ENCODE results near the gene TESK2. TPM values are rescaled to one million over a fixed set of nuclear protein-coding genes. Genes with fewer than 3 reads are reported as not detected.

Gene TESK2
- polyA plus RNA-seq, 1 donor (not counting 4 experiments of a cell fraction or from before 2014, with no cell fraction given): 2.0 TPM

DNA sequence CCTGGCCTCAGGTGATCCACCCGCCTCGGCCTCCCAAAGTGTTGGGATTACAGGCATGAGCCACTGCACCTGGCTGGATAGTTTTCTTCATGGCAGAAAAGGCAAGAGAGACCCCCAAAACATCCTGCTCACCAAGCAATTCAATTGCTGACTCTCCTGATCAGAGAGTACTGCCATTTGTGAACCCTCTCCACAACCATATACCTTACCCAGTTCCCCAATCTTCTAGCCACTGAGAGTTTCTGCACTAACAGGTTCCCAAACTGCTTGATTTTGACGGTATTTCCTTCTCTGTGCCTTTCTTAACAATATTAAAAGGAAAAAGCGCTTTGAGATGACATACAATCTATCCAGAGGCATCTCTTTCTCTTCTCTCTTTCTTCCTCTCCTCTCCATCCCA lies 110.8 kb downstream of the TESK2 start:
- FAIRE-seq (no peak), DNase-seq (ENCODE audit: low read depth, low spot score) (no peak)
- Histone ChIP-seq H3K27ac (ENCODE audit: control insufficient read depth, insufficient read depth, low read length) (no peak overlapping the region), H3K36me3 (ENCODE audit: control insufficient read depth in 2 of 2, extremely low read depth in 1 of 2, insufficient read depth in 2 of 2, low read length in 2 of 2) (no peaks in the 10 kb centered on the region), H2AFZ (ENCODE audit: control insufficient read depth, low read length) (no peak overlapping the region), H3K4me1 (ENCODE audit: control insufficient read depth, extremely low read depth, insufficient read depth, low read length) (peaks cover 10% of the 10 kb centered on the region), H3K9me1 (ENCODE audit: control insufficient read depth, extremely low read depth, insufficient read depth, low read length) (no peaks in the 10 kb centered on the region), H3K27me3 (ENCODE audit: control insufficient read depth, extremely low read depth, insufficient read depth, low read length) (no peaks in the 10 kb centered on the region), H3K9ac (ENCODE audit: control insufficient read depth, extremely low read depth, insufficient read depth, low read length) (no peak overlapping the region), H3K4me2 (ENCODE audit: control insufficient read depth, extremely low read depth, insufficient read depth, low read depth, low read length) (no peak overlapping the region), H3K79me2 (ENCODE audit: control insufficient read depth, insufficient read depth, low read length) (no peaks in the 10 kb centered on the region), H3K4me3 (ENCODE audit: control insufficient read depth in 2 of 3, extremely low read depth in 1 of 3, insufficient read depth in 2 of 3, low read depth in 1 of 3, low read length in 3 of 3) (no peak overlapping the region), H4K20me1 (ENCODE audit: control insufficient read depth, extremely low read depth, insufficient read depth, low read length) (no peaks in the 10 kb centered on the region), H3K9me3 (ENCODE audit: control insufficient read depth, low read depth, low read length) (no peaks in the 10 kb centered on the region)
- TF ChIP-seq, protein P1, sequence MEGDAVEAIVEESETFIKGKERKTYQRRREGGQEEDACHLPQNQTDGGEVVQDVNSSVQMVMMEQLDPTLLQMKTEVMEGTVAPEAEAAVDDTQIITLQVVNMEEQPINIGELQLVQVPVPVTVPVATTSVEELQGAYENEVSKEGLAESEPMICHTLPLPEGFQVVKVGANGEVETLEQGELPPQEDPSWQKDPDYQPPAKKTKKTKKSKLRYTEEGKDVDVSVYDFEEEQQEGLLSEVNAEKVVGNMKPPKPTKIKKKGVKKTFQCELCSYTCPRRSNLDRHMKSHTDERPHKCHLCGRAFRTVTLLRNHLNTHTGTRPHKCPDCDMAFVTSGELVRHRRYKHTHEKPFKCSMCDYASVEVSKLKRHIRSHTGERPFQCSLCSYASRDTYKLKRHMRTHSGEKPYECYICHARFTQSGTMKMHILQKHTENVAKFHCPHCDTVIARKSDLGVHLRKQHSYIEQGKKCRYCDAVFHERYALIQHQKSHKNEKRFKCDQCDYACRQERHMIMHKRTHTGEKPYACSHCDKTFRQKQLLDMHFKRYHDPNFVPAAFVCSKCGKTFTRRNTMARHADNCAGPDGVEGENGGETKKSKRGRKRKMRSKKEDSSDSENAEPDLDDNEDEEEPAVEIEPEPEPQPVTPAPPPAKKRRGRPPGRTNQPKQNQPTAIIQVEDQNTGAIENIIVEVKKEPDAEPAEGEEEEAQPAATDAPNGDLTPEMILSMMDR (optimal IDR thresholded peaks at IDR 0.05 in 1 of 3, IDR thresholded peaks at IDR 0.05 in 1 of 3, conservative IDR thresholded peaks at IDR 0.05 in 1 of 3; ENCODE audit: extremely low read depth in 1 of 3, insufficient read depth in 2 of 3, low read length in 3 of 3): no peak
- TF ChIP-seq EZH2 (IDR thresholded peaks at IDR 0.05; ENCODE audit: low read length): no peak
- dilution Hi-C loops (cut with MboI; ENCODE audit: extremely low pct_ligation_motif_present, low sequenced_read_pairs): no loop called here

DNA sequence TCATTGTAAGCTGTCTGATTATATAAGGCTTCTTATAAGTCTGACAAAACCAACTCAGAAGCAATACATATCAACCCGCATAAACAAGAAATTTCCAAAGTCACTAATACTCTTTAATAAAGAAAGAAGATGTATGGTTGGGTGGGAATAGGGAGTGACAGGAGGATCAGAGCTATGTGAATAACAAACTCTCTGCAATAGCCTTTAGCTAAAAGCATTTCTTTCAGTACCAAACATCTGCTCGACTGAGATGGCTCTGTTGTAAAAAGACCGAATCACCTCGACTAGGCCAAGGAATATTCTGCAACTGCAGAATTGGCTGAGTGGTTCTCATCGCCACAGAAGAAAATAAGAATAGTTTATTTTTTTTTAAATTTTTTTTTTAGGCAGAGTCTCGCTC lies 111.4 kb downstream of the TESK2 start:
- Histone ChIP-seq H3K4me3 (ENCODE audit: control insufficient read depth in 2 of 3, extremely low read depth in 1 of 3, insufficient read depth in 2 of 3, low read depth in 1 of 3, low read length in 3 of 3) (no peak overlapping the region), H3K27ac (ENCODE audit: control insufficient read depth, insufficient read depth, low read length) (no peak overlapping the region), H3K79me2 (ENCODE audit: control insufficient read depth, insufficient read depth, low read length) (no peaks in the 10 kb centered on the region), H3K4me1 (ENCODE audit: control insufficient read depth, extremely low read depth, insufficient read depth, low read length) (peaks cover 10% of the 10 kb centered on the region), H3K36me3 (ENCODE audit: control insufficient read depth in 2 of 2, extremely low read depth in 1 of 2, insufficient read depth in 2 of 2, low read length in 2 of 2) (no peaks in the 10 kb centered on the region), H3K4me2 (ENCODE audit: control insufficient read depth, extremely low read depth, insufficient read depth, low read depth, low read length) (no peak overlapping the region), H3K9ac (ENCODE audit: control insufficient read depth, extremely low read depth, insufficient read depth, low read length) (no peak overlapping the region), H3K27me3 (ENCODE audit: control insufficient read depth, extremely low read depth, insufficient read depth, low read length) (no peaks in the 10 kb centered on the region), H3K9me3 (ENCODE audit: control insufficient read depth, low read depth, low read length) (no peaks in the 10 kb centered on the region), H4K20me1 (ENCODE audit: control insufficient read depth, extremely low read depth, insufficient read depth, low read length) (no peaks in the 10 kb centered on the region), H2AFZ (ENCODE audit: control insufficient read depth, low read length) (no peak overlapping the region), H3K9me1 (ENCODE audit: control insufficient read depth, extremely low read depth, insufficient read depth, low read length) (no peaks in the 10 kb centered on the region)
- DNase-seq (ENCODE audit: low read depth, low spot score) (no peak), FAIRE-seq (no peak)
- dilution Hi-C loops (cut with MboI; ENCODE audit: extremely low pct_ligation_motif_present, low sequenced_read_pairs): no loop called here
- no peak for TF ChIP-seq EZH2 (IDR thresholded peaks at IDR 0.05; ENCODE audit: low read length)
- TF ChIP-seq, protein P1 (optimal IDR thresholded peaks at IDR 0.05 in 1 of 3, IDR thresholded peaks at IDR 0.05 in 1 of 3, conservative IDR thresholded peaks at IDR 0.05 in 1 of 3; ENCODE audit: extremely low read depth in 1 of 3, insufficient read depth in 2 of 3, low read length in 3 of 3): no peak

All from keratinocyte (primary cell).